Endodermal cell (in vitro differentiated cells): Measurements from ENCODE around the gene EGFR. TPM values are rescaled to one million over a fixed set of nuclear protein-coding genes. Genes with fewer than 3 reads are reported as not detected.

Experiments
- DNase-seq: peaks from one replicate; pipeline ENCODE4 v3.0.0-alpha.2; 2017
- H3K27ac ChIP-seq: 2 replicates; pipeline ENCODE4 v1.5.1; 2013; ENCODE audit warnings: mild to moderate bottlenecking, low read depth, low read length, moderate library complexity
- H3K27me3 ChIP-seq: 2 replicates; pipeline ENCODE4 v1.6.1; 2013; ENCODE audit warnings: mild to moderate bottlenecking, low read length, moderate library complexity; ENCODE audit not compliant: insufficient read depth, control insufficient read depth, poor library complexity, severe bottlenecking
- H3K36me3 ChIP-seq: 2 replicates; pipeline ENCODE4 v1.7.0; 2013; ENCODE audit warnings: mild to moderate bottlenecking, low read length, moderate library complexity; ENCODE audit not compliant: control insufficient read depth, insufficient read depth
- H3K4me1 ChIP-seq: one replicate; pipeline ENCODE4 v1.7.0; 2013; ENCODE audit warnings: low read length; ENCODE audit not compliant: control insufficient read depth, insufficient read depth
- H3K4me3 ChIP-seq: 2 replicates; pipeline ENCODE4 v1.5.1; 2013; ENCODE audit warnings: mild to moderate bottlenecking, low read length, moderate library complexity
- H3K9ac ChIP-seq: 2 replicates; pipeline ENCODE4 v1.6.1; 2013; ENCODE audit warnings: mild to moderate bottlenecking, low read length, moderate library complexity; ENCODE audit not compliant: poor library complexity, severe bottlenecking; ENCODE audit errors: extremely low read depth
- H3K9me3 ChIP-seq: 2 replicates; pipeline ENCODE4 v1.6.1; 2013; ENCODE audit warnings: mild to moderate bottlenecking, low read length, moderate library complexity; ENCODE audit not compliant: control insufficient read depth
- H3K27ac Mint-ChIP-seq: 2 replicates; pipeline ENCODE4 v1.8.0; 2020; ENCODE audit warnings: mixed read lengths
- H3K27me3 Mint-ChIP-seq: 2 replicates; pipeline ENCODE4 v1.8.0; 2021; ENCODE audit warnings: mild to moderate bottlenecking, mixed read lengths; ENCODE audit not compliant: insufficient read depth
- H3K36me3 Mint-ChIP-seq: 2 replicates; pipeline ENCODE4 v1.8.0; 2020; ENCODE audit warnings: low read depth, mixed read lengths
- H3K4me1 Mint-ChIP-seq: 2 replicates; pipeline ENCODE4 v1.8.0; 2020; ENCODE audit warnings: mixed read lengths
- H3K4me3 Mint-ChIP-seq: 2 replicates; pipeline ENCODE4 v1.8.0; 2020; ENCODE audit warnings: mild to moderate bottlenecking, moderate library complexity, mixed read lengths
- H3K9me3 Mint-ChIP-seq: 2 replicates; pipeline ENCODE4 v1.8.0; 2020; ENCODE audit warnings: mild to moderate bottlenecking, mixed read lengths
- WGBS, 2 experiments: methylation state at CpG; one replicate each; pipeline versions ENCODE4 v1.1.5 to v1.1.7; 2013; ENCODE audit warnings: missing lambda C conversion rate in 2 of 2, mixed read lengths in 1 of 2; ENCODE audit not compliant: insufficient coverage in 1 of 2, insufficient read length in 1 of 2; 5-methylcytosine and 5-hydroxymethylcytosine counted together
- total RNA-seq, 2 donors: library from RNA; stranded (reverse); fragmentation: NEBNext Ultra II Directional in 1 of 2; extraction: Animal tissue kit (Norgen Biotek cat#: 25700) in 1 of 2; gene quantifications; 2 replicates in 1 of 2; 3 replicates in 1 of 2; pipeline ENCODE4 v1.2.1, GENCODE V29; 2021
- TF ChIP-seq, protein P1 (sequence below): fragments of 200-600 bp; sonication (generic); conservative IDR thresholded peaks from 2 replicates; pipeline ENCODE4 v1.5.0; 2021; ENCODE audit warnings: antibody characterized with exemption, mild to moderate bottlenecking

EGFR gene
- total RNA-seq, 2 donors from 2014 or later = 5.0 to 5.8 TPM

DNA sequence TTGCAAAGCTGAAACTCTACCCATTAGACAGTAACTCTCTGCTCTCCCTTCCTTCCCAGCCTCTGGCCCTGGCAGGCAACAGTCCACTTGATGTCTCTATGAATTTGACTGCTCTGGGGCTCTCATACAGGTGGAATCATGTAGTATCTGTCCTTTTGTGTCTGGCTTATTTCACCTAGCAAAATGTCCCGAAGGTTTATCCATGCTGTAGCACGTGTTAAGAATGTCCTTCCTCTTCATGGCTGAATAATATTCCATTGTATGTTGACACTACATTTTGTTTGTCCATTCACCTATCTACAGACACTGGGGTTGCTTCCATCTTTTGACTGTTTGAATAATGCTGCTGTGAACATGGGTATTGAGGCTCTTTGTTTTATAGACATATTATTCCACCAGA, 128.9 kb downstream of the EGFR start:
- no peak overlapping the region for H3K9ac ChIP-seq
- no peaks in the 10 kb centered on the region for H3K36me3 ChIP-seq
- WGBS, 2 experiments = 96 to 100% methylated on average over 2 of the region's 2 CpGs
- H3K4me1 ChIP-seq = no peaks in the 10 kb centered on the region
- no peaks in the 10 kb centered on the region for H3K27me3 Mint-ChIP-seq
- no peak overlapping the region for H3K27ac ChIP-seq
- no peak overlapping the region for H3K4me3 Mint-ChIP-seq
- TF ChIP-seq, protein P1, sequence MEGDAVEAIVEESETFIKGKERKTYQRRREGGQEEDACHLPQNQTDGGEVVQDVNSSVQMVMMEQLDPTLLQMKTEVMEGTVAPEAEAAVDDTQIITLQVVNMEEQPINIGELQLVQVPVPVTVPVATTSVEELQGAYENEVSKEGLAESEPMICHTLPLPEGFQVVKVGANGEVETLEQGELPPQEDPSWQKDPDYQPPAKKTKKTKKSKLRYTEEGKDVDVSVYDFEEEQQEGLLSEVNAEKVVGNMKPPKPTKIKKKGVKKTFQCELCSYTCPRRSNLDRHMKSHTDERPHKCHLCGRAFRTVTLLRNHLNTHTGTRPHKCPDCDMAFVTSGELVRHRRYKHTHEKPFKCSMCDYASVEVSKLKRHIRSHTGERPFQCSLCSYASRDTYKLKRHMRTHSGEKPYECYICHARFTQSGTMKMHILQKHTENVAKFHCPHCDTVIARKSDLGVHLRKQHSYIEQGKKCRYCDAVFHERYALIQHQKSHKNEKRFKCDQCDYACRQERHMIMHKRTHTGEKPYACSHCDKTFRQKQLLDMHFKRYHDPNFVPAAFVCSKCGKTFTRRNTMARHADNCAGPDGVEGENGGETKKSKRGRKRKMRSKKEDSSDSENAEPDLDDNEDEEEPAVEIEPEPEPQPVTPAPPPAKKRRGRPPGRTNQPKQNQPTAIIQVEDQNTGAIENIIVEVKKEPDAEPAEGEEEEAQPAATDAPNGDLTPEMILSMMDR = no peak
- H3K27me3 ChIP-seq = no peaks in the 10 kb centered on the region
- no peak overlapping the region for H3K4me3 ChIP-seq
- peaks cover 1% of the 10 kb centered on the region for H3K4me1 Mint-ChIP-seq
- no peaks in the 10 kb centered on the region for H3K9me3 Mint-ChIP-seq
- no peak for DNase-seq
- no peaks in the 10 kb centered on the region for H3K36me3 Mint-ChIP-seq
- H3K27ac Mint-ChIP-seq = no peak overlapping the region
- no peaks in the 10 kb centered on the region for H3K9me3 ChIP-seq

DNA sequence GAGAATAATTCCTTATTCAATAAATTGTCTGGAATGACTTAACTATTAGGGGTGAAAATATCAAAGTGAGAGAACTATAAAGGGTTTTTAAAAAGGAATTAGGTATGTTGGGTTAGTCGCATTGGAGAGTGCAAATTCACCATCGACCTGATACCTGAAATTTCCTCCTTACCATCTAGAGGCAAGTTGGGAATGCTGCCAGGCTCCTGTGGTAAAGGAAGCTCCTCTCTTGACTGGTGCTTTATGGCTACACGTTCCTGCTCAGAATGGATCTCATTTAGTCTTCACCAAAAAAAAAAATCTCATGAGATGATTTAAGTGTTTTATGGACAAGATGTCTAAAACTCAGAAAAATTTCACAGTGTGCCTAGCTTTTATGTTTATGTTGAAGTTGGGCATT, 129.8 kb downstream of the EGFR start:
- DNase-seq = no peak
- Mint-ChIP-seq H3K9me3 (no peaks in the 10 kb centered on the region), H3K27ac (no peak overlapping the region), H3K27me3 (no peaks in the 10 kb centered on the region), H3K4me3 (no peak overlapping the region), H3K4me1 (peaks cover 1% of the 10 kb centered on the region), H3K36me3 (no peaks in the 10 kb centered on the region)
- Histone ChIP-seq H3K27me3 (no peaks in the 10 kb centered on the region), H3K4me3 (no peak overlapping the region), H3K4me1 (no peaks in the 10 kb centered on the region), H3K27ac (no peak overlapping the region), H3K36me3 (no peaks in the 10 kb centered on the region), H3K9me3 (no peaks in the 10 kb centered on the region), H3K9ac (no peak overlapping the region)
- TF ChIP-seq, protein P1 = no peak
- WGBS, 2 experiments = 95 to 100% methylated on average over 1 to 3 of the region's 3 CpGs

DNA sequence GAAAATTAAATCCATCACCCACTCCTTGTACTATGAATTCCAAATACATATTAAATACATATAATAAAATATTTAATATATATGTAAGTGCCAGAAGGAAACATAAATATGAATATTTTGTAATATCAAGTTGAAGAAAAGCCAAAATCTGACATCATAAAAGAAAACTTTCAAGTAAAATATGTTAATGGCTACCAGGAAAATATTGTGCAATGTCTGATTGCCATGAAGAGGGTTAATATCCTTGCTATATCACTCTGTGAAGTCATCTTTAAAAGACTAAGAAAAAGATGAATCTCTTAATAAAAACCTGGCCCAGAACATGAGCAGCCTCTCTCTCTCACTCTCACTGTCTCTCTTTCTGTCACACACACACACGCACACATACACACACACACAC, 130.2 kb downstream of the EGFR start:
- no peaks in the 10 kb centered on the region for H3K36me3 ChIP-seq
- H3K9me3 ChIP-seq = no peaks in the 10 kb centered on the region
- Mint-ChIP-seq H3K4me3 (no peak overlapping the region), H3K27me3 (no peaks in the 10 kb centered on the region), H3K4me1 (peaks cover 1% of the 10 kb centered on the region), H3K9me3 (no peaks in the 10 kb centered on the region), H3K27ac (no peak overlapping the region), H3K36me3 (no peaks in the 10 kb centered on the region)
- TF ChIP-seq, protein P1 = no peak
- H3K9ac ChIP-seq = no peak overlapping the region
- no peaks in the 10 kb centered on the region for H3K4me1 ChIP-seq
- no peak overlapping the region for H3K27ac ChIP-seq
- H3K4me3 ChIP-seq = no peak overlapping the region
- DNase-seq = no peak
- no CpG with 5 or more reads among the region's 1 CpG for WGBS, 2 experiments
- no peaks in the 10 kb centered on the region for H3K27me3 ChIP-seq
